WTC11 (cell line): ENCODE results near the gene ABLIM2. TPM values are rescaled to one million over a fixed set of nuclear protein-coding genes. Genes with fewer than 3 reads are reported as not detected.

Source experiments
- ATAC-seq: fragments of 200-7000 bp; cut with Tn5 transposase; 2 replicates; pipeline ENCODE4 v1.10.0; 2021; ENCODE audit warnings: mild to moderate bottlenecking, moderate library complexity
- CTCF ChIA-PET: fragments of 300-600 bp; sonication (Branson Sonifier 250); formaldehyde crosslinking; loops from one replicate; lab custom pipeline; 2021; ENCODE audit warnings: antibody characterized with exemption; lab: Charles Lee
- POLR2A ChIA-PET: fragments of 350-600 bp; sonication (Branson Sonifier 250); formaldehyde crosslinking; loops from one replicate; lab custom pipeline; 2021; ENCODE audit warnings: antibody characterized with exemption; lab: Charles Lee
- DNase-seq: peaks from one replicate; pipeline ENCODE4 v3.0.0; 2021; ENCODE audit warnings: low spot score
- H3K27ac Mint-ChIP-seq: 2 replicates; pipeline ENCODE4 v1.8.0; 2021; ENCODE audit warnings: mixed read lengths
- H3K27me3 Mint-ChIP-seq: 2 replicates; pipeline ENCODE4 v1.8.0; 2021; ENCODE audit warnings: low read depth, mild to moderate bottlenecking, moderate library complexity, mixed read lengths
- H3K36me3 Mint-ChIP-seq: 2 replicates; pipeline ENCODE4 v1.8.0; 2021; ENCODE audit warnings: mixed read lengths
- H3K4me1 Mint-ChIP-seq: 2 replicates; pipeline ENCODE4 v1.8.0; 2022; ENCODE audit warnings: mixed read lengths
- H3K4me3 Mint-ChIP-seq: 2 replicates; pipeline ENCODE4 v1.8.0; 2021; ENCODE audit warnings: mild to moderate bottlenecking, moderate library complexity, mixed read lengths
- H3K9me3 Mint-ChIP-seq: 2 replicates; pipeline ENCODE4 v1.8.0; 2021; ENCODE audit warnings: mixed read lengths
- AR ChIP-seq: fragments of 250-450 bp; sonication (Bioruptor Pico); IDR thresholded peaks from 2 replicates; pipeline ENCODE4 v1.9.0; 2021; ENCODE audit warnings: mild to moderate bottlenecking
- ATF1 ChIP-seq: sonication (generic); formaldehyde crosslinking; IDR thresholded peaks from 2 replicates; pipeline ENCODE4 v1.8.1; 2023; ENCODE audit warnings: mild to moderate bottlenecking, moderate library complexity, missing genetic modification reagents
- ATF2 ChIP-seq: sonication (generic); formaldehyde crosslinking; IDR thresholded peaks from 2 replicates; pipeline ENCODE4 v1.8.1; 2022; ENCODE audit warnings: low read depth, missing genetic modification reagents, borderline replicate concordance
- CBFB ChIP-seq: sonication (generic); formaldehyde crosslinking; IDR thresholded peaks from 2 replicates; pipeline ENCODE4 v1.8.1; 2022; ENCODE audit warnings: mild to moderate bottlenecking, low read depth, missing genetic modification reagents
- CDX4 ChIP-seq: fragments of 250-450 bp; sonication (Bioruptor Pico); IDR thresholded peaks from 2 replicates; pipeline ENCODE4 v1.9.0; 2021; ENCODE audit warnings: moderate library complexity, mild to moderate bottlenecking, inconsistent platforms, borderline replicate concordance
- CREB1 ChIP-seq: sonication (generic); formaldehyde crosslinking; IDR thresholded peaks from 2 replicates; pipeline ENCODE4 v1.8.0; 2023; ENCODE audit warnings: mild to moderate bottlenecking, missing genetic modification reagents
- CTCF ChIP-seq: fragments of 200-600 bp; IDR thresholded peaks from 2 replicates; pipeline ENCODE4 v1.8.0; 2022; ENCODE audit warnings: antibody characterized with exemption
- HMGXB4 ChIP-seq: sonication (generic); formaldehyde crosslinking; IDR thresholded peaks from 2 replicates; pipeline ENCODE4 v1.8.1; 2023; ENCODE audit warnings: mild to moderate bottlenecking, moderate library complexity, missing genetic modification reagents
- PREB ChIP-seq: sonication (generic); formaldehyde crosslinking; IDR thresholded peaks from 2 replicates; pipeline ENCODE4 v1.8.1; 2022; ENCODE audit warnings: mild to moderate bottlenecking, missing genetic modification reagents, moderate library complexity, borderline replicate concordance
- PRRX2 ChIP-seq: fragments of 250-450 bp; sonication (Bioruptor Pico); IDR thresholded peaks from 2 replicates; pipeline ENCODE4 v1.8.0; 2021; ENCODE audit warnings: mild to moderate bottlenecking
- SMAD3 ChIP-seq: sonication (generic); formaldehyde crosslinking; IDR thresholded peaks from 2 replicates; pipeline ENCODE4 v1.8.0; 2022; ENCODE audit warnings: missing genetic modification reagents, mild to moderate bottlenecking, borderline replicate concordance
- USF1 ChIP-seq: sonication (generic); formaldehyde crosslinking; IDR thresholded peaks from 2 replicates; pipeline ENCODE4 v1.8.0; 2022; ENCODE audit warnings: mild to moderate bottlenecking, missing genetic modification reagents
- ZBTB21 ChIP-seq: sonication (generic); formaldehyde crosslinking; IDR thresholded peaks from 2 replicates; pipeline ENCODE4 v1.8.1; 2023; ENCODE audit warnings: mild to moderate bottlenecking, missing genetic modification reagents, borderline replicate concordance
- ZMAT4 ChIP-seq: fragments of 250-450 bp; sonication (Bioruptor Pico); IDR thresholded peaks from 2 replicates; pipeline ENCODE4 v1.9.0; 2021; ENCODE audit warnings: mild to moderate bottlenecking
- ZNF317 ChIP-seq: sonication (generic); formaldehyde crosslinking; IDR thresholded peaks from 2 replicates; pipeline ENCODE4 v1.8.1; 2023; ENCODE audit warnings: low read depth, mild to moderate bottlenecking, moderate library complexity, missing genetic modification reagents, borderline replicate concordance
- ZNF671 ChIP-seq: fragments of 250-450 bp; sonication (Bioruptor Pico); IDR thresholded peaks from 2 replicates; pipeline ENCODE4 v1.8.0; 2021; ENCODE audit warnings: mild to moderate bottlenecking
- total RNA-seq: library from RNA; stranded (reverse); gene quantifications from 3 replicates; pipeline ENCODE4 v1.2.3, GENCODE V29; 2021

Gene ABLIM2
- total RNA-seq, 1 experiment from 2014 or later: 2.6 TPM

- TF ChIP-seq ATF2 (CRISPR knock-in tag) (no peak), HMGXB4 (CRISPR knock-in tag) (no peak), ZMAT4 (CRISPR knock-in tag) (no peak), CDX4 (CRISPR knock-in tag) (no peak), PREB (CRISPR knock-in tag) (no peak)
These were observed 25.4 kb upstream of the ABLIM2 start (continued) for GRCh38 chr4:8184061-8184460.

- no peak for TF ChIP-seq ZBTB21 (CRISPR knock-in tag)
- no peak for TF ChIP-seq AR (CRISPR knock-in tag)
- H3K4me1 Mint-ChIP-seq: no peaks in the 10 kb centered on the region
- ATAC-seq (no peak), DNase-seq (no peak)
- H3K36me3 Mint-ChIP-seq: no peaks in the 10 kb centered on the region
- no peak overlapping the region for H3K4me3 Mint-ChIP-seq
- no peak overlapping the region for H3K27ac Mint-ChIP-seq
- peaks cover 5% of the 10 kb centered on the region for H3K9me3 Mint-ChIP-seq
- H3K27me3 Mint-ChIP-seq: no peaks in the 10 kb centered on the region
- ChIA-PET POLR2A (no interaction called here), CTCF (interaction anchor here (0.8 kb wide), 1 partner anchor 15 kb away, joined by 3 read pairs; no protein-coding TSS in a partner anchor)
These were observed 24.5 kb upstream of the ABLIM2 start for GRCh38 chr4:8182858-8183725.

GRCh38 chr4:8182294-8182693 lies 23.7 kb upstream of the ABLIM2 start:
- no peak overlapping the region for H3K27ac Mint-ChIP-seq
- peaks cover 5% of the 10 kb centered on the region for H3K9me3 Mint-ChIP-seq
- DNase-seq (no peak), ATAC-seq (no peak)
- ChIA-PET POLR2A (no interaction called here), CTCF (interaction anchor here (0.8 to 1.1 kb wide), 2 partner anchors 14 to 56 kb away, joined by 3 read pairs; no protein-coding TSS in a partner anchor)
- no peak overlapping the region for H3K4me3 Mint-ChIP-seq
- H3K27me3 Mint-ChIP-seq: no peaks in the 10 kb centered on the region
- H3K4me1 Mint-ChIP-seq: no peaks in the 10 kb centered on the region
- H3K36me3 Mint-ChIP-seq: no peaks in the 10 kb centered on the region
- TF ChIP-seq SMAD3 (no peak), USF1 (CRISPR knock-in tag) (no peak), ATF2 (CRISPR knock-in tag) (no peak), ZNF671 (CRISPR knock-in tag) (no peak), CBFB (no peak), CDX4 (CRISPR knock-in tag) (no peak), CTCF (no peak), ZNF317 (no peak), CREB1 (CRISPR knock-in tag) (no peak), PRRX2 (CRISPR knock-in tag) (no peak), ATF1 (CRISPR knock-in tag) (no peak)
